MM.1S (cell line): ENCODE data around the gene OR6K6.

Experiments
- DNase-seq: peaks from one replicate; pipeline ENCODE4 v3.0.0-alpha.2; 2015
- H2AFZ ChIP-seq: fragments of 300-600 bp; sonication (generic); 2 replicates; pipeline ENCODE4 v1.6.0; 2016; ENCODE audit warnings: antibody characterized with exemption, low read length
- H3F3A ChIP-seq: fragments of 300-600 bp; sonication (generic); 2 replicates; pipeline ENCODE4 v1.6.1; 2016; ENCODE audit warnings: mild to moderate bottlenecking, antibody characterized with exemption, low read length, moderate library complexity, mixed read lengths; ENCODE audit not compliant: insufficient read depth
- H3K27ac ChIP-seq: fragments of 300-600 bp; sonication (generic); 2 replicates; pipeline ENCODE4 v1.5.1; 2016; ENCODE audit warnings: mild to moderate bottlenecking, low read length
- H3K27me3 ChIP-seq: fragments of 300-600 bp; sonication (generic); replicated peaks from 2 replicates; pipeline ENCODE4 v1.6.0; 2016; ENCODE audit warnings: low read length; ENCODE audit not compliant: insufficient read depth
- H3K36me3 ChIP-seq: fragments of 300-600 bp; sonication (generic); replicated peaks from 2 replicates; pipeline ENCODE4 v1.6.1; 2016; ENCODE audit warnings: mild to moderate bottlenecking, low read length, mixed read lengths; ENCODE audit not compliant: insufficient read depth
- H3K4me1 ChIP-seq: fragments of 300-600 bp; sonication (generic); 2 replicates; pipeline ENCODE4 v1.6.1; 2016; ENCODE audit warnings: low read length, mixed read lengths
- H3K4me2 ChIP-seq: fragments of 300-600 bp; sonication (generic); 2 replicates; pipeline ENCODE4 v1.6.0; 2016; ENCODE audit warnings: low read depth, low read length
- H3K4me3 ChIP-seq: fragments of 300-600 bp; sonication (generic); 2 replicates; pipeline ENCODE4 v1.5.1; 2016; ENCODE audit warnings: low read length, mixed read lengths
- H3K79me2 ChIP-seq: fragments of 300-600 bp; sonication (generic); 2 replicates; pipeline ENCODE4 v1.6.1; 2016; ENCODE audit warnings: mixed run types, low read length, mixed read lengths
- H3K9ac ChIP-seq: fragments of 300-600 bp; sonication (generic); 2 replicates; pipeline ENCODE4 v1.6.1; 2016; ENCODE audit warnings: low read length, mixed read lengths
- H3K9me2 ChIP-seq: fragments of 300-600 bp; sonication (generic); replicated peaks from 2 replicates; pipeline ENCODE4 v1.6.1; 2016; ENCODE audit warnings: mild to moderate bottlenecking, low read length, mixed read lengths; ENCODE audit not compliant: insufficient read depth
- H3K9me3 ChIP-seq: fragments of 300-600 bp; sonication (generic); replicated peaks from 2 replicates; pipeline ENCODE4 v1.6.1; 2016; ENCODE audit warnings: mild to moderate bottlenecking, low read length, mixed read lengths; ENCODE audit not compliant: insufficient read depth
- H4K20me1 ChIP-seq: fragments of 300-600 bp; sonication (generic); 2 replicates; pipeline ENCODE4 v1.6.1; 2016; ENCODE audit warnings: mild to moderate bottlenecking, low read length, moderate library complexity, mixed read lengths; ENCODE audit not compliant: insufficient read depth
- EZH2 ChIP-seq: fragments of 300-600 bp; sonication (generic); optimal IDR thresholded peaks from 2 replicates; pipeline ENCODE3; 2017; ENCODE audit warnings: low read depth, mild to moderate bottlenecking, antibody characterized with exemption, low read length, mixed read lengths
- EZH2phosphoT487 ChIP-seq: fragments of 300-600 bp; sonication (generic); IDR thresholded peaks from 2 replicates; pipeline ENCODE4 v1.6.1; 2018; ENCODE audit warnings: antibody characterized with exemption, low read length
- TF ChIP-seq, protein P1 (sequence below): fragments of 300-600 bp; sonication (generic); IDR thresholded peaks from 2 replicates; pipeline ENCODE4 v1.5.1; 2016; ENCODE audit warnings: antibody characterized with exemption, low read length, mixed read lengths

The OR6K6 gene

GRCh38 chr1:158714754-158715153, 39.8 kb upstream of the OR6K6 start:
- H3K79me2 ChIP-seq, result no peaks in the 10 kb centered on the region
- no peaks in the 10 kb centered on the region for H3K4me1 ChIP-seq
- H3K9ac ChIP-seq, result no peak overlapping the region
- no peaks in the 10 kb centered on the region for H3K9me3 ChIP-seq
- H3K27ac ChIP-seq, result no peak overlapping the region
- H3K4me3 ChIP-seq, result no peak overlapping the region
- no peak for TF ChIP-seq EZH2
- no peak for TF ChIP-seq EZH2phosphoT487
- TF ChIP-seq, protein P1, sequence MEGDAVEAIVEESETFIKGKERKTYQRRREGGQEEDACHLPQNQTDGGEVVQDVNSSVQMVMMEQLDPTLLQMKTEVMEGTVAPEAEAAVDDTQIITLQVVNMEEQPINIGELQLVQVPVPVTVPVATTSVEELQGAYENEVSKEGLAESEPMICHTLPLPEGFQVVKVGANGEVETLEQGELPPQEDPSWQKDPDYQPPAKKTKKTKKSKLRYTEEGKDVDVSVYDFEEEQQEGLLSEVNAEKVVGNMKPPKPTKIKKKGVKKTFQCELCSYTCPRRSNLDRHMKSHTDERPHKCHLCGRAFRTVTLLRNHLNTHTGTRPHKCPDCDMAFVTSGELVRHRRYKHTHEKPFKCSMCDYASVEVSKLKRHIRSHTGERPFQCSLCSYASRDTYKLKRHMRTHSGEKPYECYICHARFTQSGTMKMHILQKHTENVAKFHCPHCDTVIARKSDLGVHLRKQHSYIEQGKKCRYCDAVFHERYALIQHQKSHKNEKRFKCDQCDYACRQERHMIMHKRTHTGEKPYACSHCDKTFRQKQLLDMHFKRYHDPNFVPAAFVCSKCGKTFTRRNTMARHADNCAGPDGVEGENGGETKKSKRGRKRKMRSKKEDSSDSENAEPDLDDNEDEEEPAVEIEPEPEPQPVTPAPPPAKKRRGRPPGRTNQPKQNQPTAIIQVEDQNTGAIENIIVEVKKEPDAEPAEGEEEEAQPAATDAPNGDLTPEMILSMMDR, result no peak
- H3K9me2 ChIP-seq, result no peaks in the 10 kb centered on the region
- no peak overlapping the region for H3K4me2 ChIP-seq
- no peak for DNase-seq
- no peak overlapping the region for H2AFZ ChIP-seq
- H3F3A ChIP-seq, result no peaks in the 10 kb centered on the region
- no peaks in the 10 kb centered on the region for H3K27me3 ChIP-seq
- no peaks in the 10 kb centered on the region for H3K36me3 ChIP-seq
- H4K20me1 ChIP-seq, result no peaks in the 10 kb centered on the region

DNA sequence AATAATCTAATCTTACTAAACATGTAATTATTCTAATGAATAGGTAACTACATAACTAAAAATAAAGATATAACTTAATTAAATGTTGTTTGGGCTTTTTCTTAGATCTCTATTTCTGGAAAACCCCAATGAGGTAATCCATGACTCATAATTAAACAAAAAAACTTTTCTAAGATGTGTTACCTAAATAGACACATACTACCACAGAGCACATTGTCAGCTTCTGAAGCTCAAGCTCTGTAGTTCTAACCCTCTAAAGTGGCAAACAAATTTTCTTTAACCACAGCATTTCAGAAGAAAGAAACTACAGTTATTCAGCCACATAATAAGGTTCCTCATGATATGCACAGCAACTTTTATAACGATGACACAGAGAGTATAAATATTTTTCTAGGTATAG, 38.2 kb upstream of the OR6K6 start:
- Histone ChIP-seq H3K9me3 (no peaks in the 10 kb centered on the region), H3K36me3 (no peaks in the 10 kb centered on the region), H3K4me2 (no peak overlapping the region), H3K79me2 (no peaks in the 10 kb centered on the region), H3K27ac (no peak overlapping the region), H4K20me1 (no peaks in the 10 kb centered on the region), H3K9me2 (no peaks in the 10 kb centered on the region), H3K27me3 (no peaks in the 10 kb centered on the region), H3K9ac (no peak overlapping the region), H3K4me1 (no peaks in the 10 kb centered on the region), H3F3A (no peaks in the 10 kb centered on the region), H3K4me3 (no peak overlapping the region), H2AFZ (no peak overlapping the region)
- no peak for TF ChIP-seq EZH2
- no peak for TF ChIP-seq EZH2phosphoT487
- DNase-seq, result peak; percentile 30

DNA sequence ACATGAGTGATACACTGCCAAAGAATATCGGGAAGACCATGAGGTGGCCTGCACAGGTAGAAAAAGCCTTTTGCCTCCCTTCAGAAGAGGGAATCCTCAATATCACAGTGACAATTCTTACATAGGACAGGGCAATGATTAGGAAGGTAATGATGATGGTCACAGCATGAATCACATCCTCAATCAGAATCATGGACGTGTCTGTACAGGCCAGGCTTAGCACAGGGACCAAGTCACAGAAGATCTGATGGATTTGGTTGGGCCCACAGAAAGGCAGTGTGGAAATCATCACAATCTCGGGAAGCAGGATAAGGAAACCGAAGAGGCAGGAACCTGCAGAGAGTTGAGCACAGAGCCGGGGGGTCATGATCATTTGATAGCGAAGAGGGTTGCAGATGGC, 37.2 kb upstream of the OR6K6 start:
- Histone ChIP-seq H3K4me2 (no peak overlapping the region), H3K79me2 (no peaks in the 10 kb centered on the region), H3K9ac (no peak overlapping the region), H2AFZ (no peak overlapping the region), H3K27ac (no peak overlapping the region), H3K27me3 (no peaks in the 10 kb centered on the region), H3K4me3 (no peak overlapping the region), H4K20me1 (no peaks in the 10 kb centered on the region), H3F3A (no peaks in the 10 kb centered on the region), H3K9me2 (no peaks in the 10 kb centered on the region), H3K4me1 (no peaks in the 10 kb centered on the region), H3K9me3 (no peaks in the 10 kb centered on the region), H3K36me3 (no peaks in the 10 kb centered on the region)
- DNase-seq, result no peak
- TF ChIP-seq EZH2 (no peak), EZH2phosphoT487 (no peak)
- TF ChIP-seq, protein P1, result no peak

GRCh38 chr1:158719664-158720063, 34.9 kb upstream of the OR6K6 start:
- no peak for DNase-seq

More at GRCh38 chr1:158719664-158720063, 34.9 kb upstream of the OR6K6 start:
- H3K9ac ChIP-seq, result no peak overlapping the region
- TF ChIP-seq EZH2phosphoT487, result no peak
- TF ChIP-seq EZH2, result no peak
- TF ChIP-seq, protein P1, result no peak
- H3K4me1 ChIP-seq, result no peaks in the 10 kb centered on the region
- no peaks in the 10 kb centered on the region for H3K27me3 ChIP-seq
- H4K20me1 ChIP-seq, result no peaks in the 10 kb centered on the region
- H3F3A ChIP-seq, result no peaks in the 10 kb centered on the region
- no peaks in the 10 kb centered on the region for H3K36me3 ChIP-seq
- no peaks in the 10 kb centered on the region for H3K9me2 ChIP-seq
- H3K79me2 ChIP-seq, result no peaks in the 10 kb centered on the region
- no peak overlapping the region for H2AFZ ChIP-seq
- no peak overlapping the region for H3K4me2 ChIP-seq
- H3K27ac ChIP-seq, result no peak overlapping the region
- H3K9me3 ChIP-seq, result no peaks in the 10 kb centered on the region
- H3K4me3 ChIP-seq, result no peak overlapping the region
